NCI-H1417 (cell line): Measurements from ENCODE around the gene REEP1.
"Not testable (repeated sequence)": the region's sequence is repeated elsewhere in the genome, so short reads cannot be mapped to it uniquely, and the experiment has no call there.

Source experiments
- DNase-seq, 3 experiments: peaks; one replicate each; lab custom pipeline; 2025; lab: John Stamatoyannopoulos, UW

The REEP1 gene

DNA sequence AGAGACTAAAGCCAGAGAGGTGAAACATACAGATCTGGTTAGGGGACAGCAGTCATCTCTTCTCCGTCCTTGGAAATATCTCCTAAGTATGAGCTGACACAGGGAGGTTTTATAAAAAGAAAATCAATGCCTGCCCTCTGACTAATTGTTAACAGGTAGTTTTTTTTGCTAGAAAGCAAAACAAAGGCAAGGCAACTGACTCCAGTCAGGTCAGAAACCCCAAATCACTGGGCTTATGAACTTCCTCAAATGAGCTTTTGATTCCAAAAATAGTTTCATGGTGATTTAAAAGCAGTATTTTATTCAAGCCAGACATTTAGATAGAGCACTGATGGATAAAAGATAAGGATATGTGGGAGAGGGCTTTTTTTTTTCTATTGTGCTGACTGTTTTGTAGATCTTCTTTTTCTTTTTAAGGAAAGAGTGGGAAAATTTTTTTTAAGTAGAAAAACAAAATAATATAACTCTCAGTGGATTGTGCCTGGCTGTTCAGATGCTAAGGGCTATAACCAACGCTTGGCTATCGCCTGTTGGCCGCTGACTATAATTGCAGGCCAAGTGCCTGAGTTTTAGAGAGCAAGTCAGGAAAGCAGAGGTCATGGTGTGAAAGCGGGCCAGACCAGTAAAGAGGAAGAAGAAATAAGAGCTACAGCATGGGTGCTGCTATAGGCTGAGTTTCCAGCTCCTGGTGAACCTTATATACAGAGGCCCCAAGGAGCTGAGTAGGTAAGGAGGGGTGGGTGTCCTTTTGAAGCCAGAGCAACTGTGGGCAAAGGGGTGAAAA lies 93.3 kb downstream of the REEP1 start:
- DNase-seq: no peak

DNA sequence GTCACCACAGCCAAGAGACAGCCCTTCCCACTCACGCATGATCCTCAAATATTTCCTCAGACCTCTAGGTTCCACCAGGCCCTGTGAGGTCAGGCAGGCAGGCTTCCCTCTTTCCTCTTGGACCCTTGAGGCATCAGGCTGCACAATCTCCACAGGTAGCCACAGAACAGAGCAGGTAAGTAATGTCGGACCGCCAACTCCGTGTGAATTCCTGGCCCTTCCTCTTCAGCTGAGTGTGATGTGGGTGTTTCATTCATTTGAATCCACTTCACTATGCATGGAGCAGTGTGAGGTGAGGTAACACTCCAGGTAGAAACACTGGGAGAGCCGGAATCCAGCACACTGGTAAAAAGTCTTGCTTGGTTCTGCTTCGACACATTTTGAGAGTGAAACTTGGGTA lies 94.2 kb downstream of the REEP1 start:
- no peak for DNase-seq

DNA sequence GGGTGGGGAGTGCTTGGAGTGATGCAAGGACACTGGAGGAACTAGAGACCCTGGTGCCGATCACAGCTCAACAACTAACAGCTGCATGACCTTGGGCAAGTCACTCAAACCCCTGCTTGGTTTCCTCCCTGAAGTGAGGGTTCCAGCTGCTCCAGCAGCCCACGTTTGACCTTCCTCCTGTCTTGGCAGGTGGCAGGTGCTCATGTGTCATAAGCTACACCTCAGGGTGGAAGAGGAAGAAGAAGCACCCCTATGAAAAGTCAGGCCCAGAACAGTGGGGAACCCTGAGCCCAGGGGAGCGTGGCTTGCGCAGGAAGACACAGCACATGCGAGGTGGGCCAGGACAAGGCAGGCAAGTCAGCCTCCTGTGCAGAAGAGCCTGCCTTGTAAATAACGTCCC lies 95.8 kb downstream of the REEP1 start:
- no peak for DNase-seq

DNA sequence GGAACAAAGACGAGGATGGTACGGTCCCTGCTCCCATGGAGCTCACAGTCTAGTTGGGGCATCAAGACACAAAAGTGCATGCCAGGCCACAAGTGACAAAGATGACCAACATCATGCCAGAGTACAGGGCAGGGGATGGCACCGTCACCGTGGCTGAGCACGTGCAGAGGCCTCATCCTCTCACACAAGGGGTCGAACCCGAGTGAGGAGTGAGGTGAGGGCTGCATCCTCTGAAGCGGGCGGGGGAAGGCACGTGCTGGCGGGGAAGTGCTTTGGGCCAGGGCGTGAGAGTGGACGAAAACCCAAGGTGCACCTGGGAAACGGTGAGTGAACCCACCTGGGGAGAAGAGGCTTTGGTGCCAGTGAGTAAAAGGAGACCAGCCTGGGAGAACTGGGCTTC lies 97.2 kb downstream of the REEP1 start:
- DNase-seq: no peak

DNA sequence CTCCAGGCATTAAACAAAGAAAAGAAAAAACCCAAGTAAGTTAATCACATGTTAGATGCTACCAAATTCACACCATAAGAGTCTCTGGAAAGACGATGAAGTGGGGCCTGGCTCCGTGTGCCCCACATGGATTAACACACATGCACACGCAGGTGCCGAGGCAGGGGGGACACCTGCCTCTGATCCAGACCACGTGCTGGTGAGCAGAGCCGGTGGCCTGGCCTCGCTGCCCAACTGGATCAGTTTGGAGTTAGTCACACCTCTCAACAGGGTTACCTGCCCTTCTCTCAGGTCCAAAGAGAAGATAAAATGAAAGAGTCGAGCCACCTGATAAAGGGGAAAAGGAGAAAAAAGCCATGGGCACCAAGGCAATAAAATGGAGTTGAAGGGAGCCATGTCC lies 97.7 kb downstream of the REEP1 start:
- DNase-seq: no peak

DNA sequence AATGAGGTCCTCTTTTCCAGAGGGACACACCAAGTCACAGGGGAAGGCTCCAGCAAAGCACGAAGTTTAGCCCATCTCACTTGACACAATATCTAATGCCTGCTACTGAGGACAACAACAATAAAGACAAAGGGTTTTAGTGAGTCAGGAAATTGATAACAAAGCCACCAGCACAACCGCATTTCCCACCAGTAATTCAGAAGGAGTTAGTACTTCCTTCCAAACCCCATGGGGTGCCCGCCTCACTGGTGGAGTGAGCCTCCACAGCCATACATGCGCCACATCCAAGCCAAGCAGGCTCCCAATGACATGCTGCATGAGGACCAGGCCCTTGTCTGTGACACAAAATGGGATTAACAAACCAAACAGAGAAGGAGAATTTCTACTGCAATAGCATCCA lies 98.1 kb downstream of the REEP1 start:
- no peak for DNase-seq

DNA sequence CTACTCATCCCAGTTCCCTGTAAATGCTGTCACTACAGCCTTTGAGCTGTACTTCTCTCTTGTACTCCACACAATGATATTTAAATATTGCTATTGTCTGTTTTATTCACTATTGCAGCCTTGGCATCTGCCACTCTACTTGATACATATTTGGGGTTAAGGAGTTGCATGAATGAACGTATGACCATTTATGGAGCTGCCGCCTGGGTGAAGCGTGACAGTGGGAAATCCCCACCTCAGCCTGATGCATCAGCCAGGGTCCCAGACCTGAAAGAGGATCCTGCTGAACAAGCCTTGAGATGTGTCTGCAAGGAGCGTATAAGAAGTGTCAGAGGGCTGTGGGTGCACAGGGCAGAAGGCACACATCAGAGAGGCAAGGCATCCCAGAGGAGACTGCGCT lies 99.1 kb downstream of the REEP1 start:
- no peak for DNase-seq

DNA sequence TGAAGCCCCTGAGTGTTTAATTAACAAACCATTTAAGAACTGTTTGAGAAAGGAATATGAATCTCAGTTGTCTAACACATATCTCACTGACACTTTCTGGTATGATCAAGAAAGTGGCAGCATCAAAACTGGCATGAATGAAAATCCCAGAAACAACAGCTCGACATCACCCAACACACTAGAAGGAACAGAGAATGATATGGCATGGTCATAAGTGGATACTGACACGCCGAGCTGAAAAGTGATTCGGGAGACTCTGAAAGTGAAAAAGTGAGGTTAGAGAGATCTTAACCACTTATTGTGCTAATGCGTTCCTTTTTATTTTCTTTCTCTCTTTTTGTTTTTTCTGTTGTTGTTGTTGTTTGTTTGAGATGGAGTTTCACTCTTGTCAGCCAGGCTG lies 100.3 kb downstream of the REEP1 start:
- no peak for DNase-seq

DNA sequence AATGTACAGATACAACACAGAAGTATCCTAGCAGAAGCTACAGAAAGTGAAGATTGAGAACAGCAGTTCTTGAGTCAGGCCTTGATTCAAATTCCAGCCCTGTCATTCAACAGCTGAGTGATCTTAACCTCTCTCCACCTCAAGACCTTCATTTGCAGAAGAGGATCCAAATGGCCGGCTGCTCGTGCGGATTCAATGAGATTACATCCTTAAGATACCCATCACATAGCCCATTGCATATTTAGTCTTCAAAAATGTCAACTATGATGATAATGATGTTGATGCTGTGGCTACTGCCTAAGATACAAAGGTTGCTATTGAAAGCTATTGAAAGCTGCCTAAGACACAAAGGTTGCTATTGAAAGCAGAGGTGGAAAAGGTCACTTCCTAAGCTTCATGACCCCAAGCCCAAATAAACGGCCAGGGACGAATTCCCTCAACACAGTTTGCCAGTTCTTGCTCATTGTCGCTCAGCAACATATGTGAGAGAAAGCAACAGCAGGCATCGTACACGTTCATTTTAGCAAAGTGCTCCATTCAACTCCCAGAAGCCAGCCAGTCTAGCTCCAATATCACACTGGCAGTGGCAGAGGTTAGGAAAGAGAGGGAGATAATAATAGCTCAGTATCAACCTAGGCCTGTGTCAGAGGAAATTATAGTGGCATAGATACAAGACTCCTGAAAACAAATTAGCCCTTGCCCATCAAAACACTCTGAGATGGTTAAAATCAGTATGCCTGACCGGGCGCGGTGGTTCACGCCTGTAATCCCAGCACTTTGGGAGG lies 102.0 kb downstream of the REEP1 start:
- no peak for DNase-seq

DNA sequence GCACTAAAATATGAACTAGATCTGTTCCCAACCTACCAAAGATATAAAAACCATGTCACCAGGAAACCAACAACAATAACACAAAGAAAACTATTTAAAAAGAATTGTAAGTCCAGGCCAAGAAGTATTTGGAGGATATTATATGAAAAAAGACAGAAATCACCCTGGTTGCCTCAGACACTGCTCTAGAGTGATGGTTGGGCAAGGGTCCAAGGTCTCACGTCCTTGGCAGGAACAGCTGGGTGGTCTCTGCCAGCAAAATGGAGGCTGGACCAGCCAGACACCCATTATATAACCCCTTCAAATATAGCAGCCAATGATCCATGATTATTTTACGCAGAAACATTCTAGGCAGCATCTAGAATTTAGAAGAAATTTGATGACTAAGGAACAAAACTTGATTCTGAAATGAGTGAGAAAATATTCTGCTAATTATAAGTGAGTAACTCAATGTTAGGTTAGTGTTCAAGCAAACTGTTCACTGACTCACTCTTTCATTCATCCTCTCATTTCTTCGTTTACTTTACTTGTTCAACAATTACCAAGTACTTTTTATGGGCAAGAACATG lies 102.8 kb downstream of the REEP1 start:
- no peak for DNase-seq

DNA sequence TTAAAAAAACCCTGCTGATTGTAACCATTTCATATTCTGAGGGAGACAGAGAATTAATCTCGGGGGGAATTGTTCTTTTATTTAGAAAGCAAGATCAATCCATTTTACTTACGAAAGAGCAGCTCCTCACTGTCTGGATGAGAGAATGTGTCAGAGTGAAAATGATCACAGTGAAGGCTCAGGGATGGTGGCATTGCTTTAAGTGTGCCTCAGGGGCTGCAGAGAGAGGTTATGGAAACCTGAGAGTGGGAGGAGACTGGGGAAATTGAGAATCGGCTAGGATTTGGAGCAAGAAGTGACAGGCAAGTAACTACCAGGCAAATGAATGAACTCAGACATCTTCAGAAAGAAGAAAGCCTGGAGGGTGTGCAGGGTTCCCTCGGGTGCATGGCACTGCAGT lies 104.0 kb downstream of the REEP1 start:
- no peak for DNase-seq

DNA sequence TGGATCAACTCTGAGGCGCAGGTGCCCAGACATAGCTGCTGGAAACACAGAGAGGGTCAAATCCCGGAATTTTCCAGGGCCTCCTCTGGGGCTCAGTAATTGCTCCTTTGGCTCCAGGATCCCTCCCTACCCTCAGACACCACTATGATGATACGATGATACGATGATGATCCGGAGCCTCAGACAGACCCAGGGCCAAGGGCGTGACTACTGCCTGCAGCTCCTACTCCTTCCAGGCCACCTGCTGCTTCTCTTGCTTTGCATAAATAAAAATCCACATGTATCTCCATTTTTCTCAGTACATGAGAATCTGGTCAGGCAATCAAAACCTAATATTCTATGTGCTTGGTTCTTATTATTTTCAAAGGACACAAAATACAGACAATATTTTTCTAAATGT lies 104.5 kb downstream of the REEP1 start:
- DNase-seq: no peak

DNA sequence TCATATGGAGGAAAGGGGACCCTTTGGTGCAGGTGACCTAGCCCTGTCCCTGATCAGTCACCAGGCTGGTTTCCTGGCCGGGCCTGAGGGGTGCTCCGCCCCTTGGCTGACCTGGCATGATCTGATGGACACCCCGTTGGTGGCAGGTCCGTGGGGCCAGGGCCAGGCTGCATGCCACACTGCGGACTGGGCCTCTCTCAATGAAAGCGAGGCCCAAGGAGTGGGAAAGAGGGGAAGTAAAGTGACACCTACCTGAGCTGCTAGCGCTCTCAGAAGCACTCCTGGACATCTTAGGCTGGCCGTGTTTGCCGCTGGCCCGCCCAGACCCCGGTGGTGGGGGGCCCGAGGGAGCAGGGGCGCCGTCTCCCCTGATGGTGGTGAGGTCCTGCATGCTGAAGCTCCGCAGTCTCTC lies 105.0 kb downstream of the REEP1 start:
- no peak for DNase-seq

DNA sequence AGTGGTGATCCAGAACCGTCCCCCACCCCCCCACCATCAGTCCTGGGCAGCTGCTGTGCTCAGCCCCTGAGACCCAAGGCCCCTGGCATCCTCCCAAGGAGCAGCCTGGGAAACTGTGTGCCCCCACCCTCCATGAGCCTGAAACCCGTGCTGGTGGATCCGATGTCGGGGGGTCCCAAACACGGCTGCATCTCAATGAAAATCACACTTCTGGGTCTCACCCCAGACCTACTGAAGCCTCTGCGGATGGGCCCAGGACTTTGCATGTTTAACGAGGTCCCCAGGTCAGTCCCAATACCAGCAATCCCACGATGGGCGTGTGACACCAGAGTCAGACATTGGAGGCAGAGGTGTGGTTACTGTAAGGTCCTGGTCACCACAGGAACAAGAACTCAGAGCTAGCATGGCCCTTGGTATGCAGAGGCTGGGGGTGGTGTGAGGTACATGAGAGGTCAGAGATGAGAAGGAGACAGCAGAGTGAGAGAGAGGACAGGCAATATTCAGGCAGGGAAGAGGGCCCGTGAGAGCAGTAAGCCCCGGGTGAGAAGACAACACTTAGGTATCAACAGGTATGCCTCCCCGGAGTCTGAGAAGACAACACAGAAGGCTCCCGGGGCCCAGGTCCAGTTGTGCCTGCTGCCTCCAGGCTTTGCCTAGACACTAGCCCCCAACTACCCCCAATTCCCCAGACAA lies 105.6 kb downstream of the REEP1 start:
- no peak for DNase-seq

DNA sequence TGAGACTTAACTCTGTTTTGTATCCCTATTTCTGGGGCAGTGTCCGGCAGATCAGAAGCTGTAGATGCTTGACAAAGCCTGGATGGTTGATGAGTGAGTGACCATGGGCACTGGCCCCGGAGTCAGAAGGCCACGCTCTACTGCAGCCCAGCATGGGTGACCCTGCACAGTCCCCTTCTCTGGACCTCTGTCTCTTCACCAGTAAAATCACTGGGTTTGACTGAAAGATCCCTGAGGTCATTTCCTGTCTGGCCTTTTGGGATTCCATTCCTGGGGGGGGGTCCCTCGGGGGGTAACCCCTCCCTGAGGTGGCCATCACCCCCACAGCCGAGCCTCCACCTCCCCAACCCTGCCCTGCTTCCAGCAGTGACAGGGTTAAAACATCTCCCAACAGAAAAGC lies 106.5 kb downstream of the REEP1 start:
- no peak for DNase-seq

DNA sequence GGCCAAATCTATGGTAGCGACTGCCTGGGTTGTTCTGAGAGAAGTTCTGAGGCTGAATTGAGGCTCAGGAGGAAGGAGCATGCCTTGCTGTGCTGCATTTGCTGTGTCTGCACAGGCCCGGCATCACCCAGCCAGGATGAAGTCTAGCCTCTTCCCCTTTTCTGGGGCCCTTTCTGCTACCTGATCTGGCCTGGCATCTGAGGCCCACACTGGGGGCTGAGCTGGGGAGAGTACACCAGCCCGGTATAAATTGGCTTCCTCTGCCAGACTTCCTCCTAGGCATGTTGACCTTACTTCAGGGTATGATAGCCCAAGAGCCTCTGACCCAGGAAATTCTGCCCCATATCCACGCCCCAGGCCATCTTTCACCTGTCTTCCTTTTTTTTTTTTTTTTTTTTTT lies 108.2 kb downstream of the REEP1 start:
- no peak for DNase-seq

DNA sequence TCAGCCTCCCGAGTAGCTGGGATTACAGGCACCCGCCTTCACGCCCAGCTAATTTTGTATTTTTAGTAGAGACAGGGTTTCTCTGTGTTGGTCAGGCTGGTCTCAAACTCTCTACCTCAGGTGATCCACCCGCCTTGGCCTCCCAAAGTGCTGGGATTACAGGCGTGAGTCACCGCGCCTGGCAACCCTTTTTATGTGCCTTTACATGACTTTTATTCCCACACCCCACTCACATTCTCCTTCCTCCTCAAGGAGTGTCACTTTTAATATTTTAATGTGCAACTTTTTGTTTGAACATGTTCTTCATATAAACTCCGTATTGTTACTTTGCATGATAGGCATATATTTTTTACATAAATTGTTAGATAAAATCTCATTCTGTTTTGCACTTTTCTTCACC lies 108.9 kb downstream of the REEP1 start:
- not testable (repeated sequence) for DNase-seq

DNA sequence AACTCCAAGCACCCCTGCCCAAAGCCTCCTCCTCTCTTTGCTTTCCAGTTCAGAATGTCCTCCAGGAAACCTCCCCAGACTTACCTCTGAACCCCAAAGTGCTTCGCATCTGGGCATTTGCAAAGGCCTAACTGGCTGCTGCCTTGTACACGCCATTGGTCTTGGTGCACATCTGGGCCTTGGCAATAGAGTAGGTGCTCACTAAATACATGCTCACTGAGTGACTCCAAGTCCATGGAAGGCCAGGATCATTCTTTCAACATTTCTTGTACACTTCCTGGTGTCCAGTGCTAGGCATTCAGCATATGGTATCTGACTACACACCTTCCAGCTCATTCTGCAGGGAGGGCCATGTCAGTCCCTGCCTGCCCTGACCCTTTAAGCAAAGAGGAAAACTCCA lies 109.7 kb downstream of the REEP1 start:
- DNase-seq: no peak

DNA sequence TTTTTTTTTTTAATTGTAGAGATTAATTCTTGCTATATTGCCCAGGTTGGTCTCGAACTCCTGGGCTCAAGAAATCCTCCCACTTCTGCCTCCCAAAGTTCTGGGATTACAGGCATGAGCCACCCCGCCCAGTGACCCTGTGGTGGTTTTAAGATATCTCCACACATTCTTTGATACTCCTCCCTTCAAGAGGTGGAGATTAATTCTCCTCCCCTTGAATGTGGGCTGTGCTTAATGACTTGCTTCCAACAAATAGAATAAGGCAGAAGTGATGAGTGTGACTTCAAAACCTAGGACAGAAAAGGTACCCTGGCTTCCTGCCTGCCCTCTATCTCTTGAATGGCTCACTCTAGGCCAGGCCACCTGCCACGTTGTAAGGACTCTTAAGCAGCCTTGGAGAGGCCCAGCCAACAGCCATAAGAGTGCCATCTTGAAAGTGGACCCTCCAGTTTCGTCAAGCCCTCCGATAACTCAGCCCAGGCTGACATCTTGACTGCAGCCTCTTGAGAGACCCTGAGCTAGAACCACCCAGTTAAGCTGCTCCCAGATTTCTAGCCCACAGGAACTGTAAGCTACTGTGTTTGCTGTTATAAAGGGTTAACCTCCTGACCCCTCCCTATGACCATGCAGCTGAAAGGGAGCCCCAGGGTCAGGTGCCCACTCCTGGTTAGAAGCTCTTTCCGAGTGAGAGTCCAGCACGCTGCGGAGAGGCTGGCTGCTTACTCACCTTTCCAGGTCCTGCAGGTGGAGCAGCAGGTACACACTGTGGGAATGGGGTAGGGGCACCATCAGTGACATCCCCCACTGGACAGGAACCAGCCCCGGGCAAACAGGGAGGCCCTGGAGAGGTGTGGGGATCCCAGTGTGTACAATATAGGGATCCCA lies 110.5 kb downstream of the REEP1 start:
- DNase-seq: no peak

DNA sequence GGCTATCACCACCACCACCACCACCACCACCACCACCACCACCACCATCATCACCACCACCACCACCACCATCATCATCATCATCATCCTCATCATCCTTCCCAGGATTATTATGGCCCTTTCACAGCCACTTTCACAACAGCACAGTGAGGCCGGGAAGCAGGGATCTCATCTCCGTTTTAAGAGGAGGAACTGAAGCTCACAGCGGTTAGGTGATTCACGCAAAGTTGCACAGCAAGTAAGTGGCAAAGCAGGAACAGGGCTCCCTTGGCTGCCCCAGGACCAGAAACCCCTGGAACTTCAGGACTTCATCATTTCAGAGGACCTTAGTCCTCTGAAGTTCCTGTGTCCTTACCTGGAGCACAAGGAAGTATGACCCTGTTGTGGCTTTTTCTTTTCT lies 111.4 kb downstream of the REEP1 start:
- DNase-seq: no peak

DNA sequence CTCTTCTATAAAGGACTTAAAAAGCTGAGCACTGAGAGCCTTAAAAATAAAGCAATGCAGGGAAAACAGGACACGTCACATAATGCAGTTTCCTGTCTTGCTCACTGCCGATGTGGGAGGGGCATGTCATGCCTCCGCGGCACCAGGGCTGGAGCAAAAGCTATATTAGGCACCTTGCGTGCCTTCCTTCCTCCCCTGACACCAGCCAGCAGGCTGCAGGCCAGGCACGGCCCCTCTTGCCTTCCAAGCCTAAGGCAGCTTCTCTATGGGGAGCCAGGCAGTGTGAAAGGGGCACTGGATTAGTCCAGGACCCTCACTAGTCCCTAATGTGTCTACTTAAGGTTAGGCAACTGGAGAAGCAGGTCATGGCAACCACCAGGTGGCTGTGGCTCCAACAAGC lies 111.8 kb downstream of the REEP1 start:
- DNase-seq: no peak
